ENCODE data around the gene TRIM46. TPM values are rescaled to one million over a fixed set of nuclear protein-coding genes. Genes with fewer than 3 reads are reported as not detected.

The TRIM46 gene
- total RNA-seq, 1 donor from 2014 or later, result 13.2 TPM

DNA sequence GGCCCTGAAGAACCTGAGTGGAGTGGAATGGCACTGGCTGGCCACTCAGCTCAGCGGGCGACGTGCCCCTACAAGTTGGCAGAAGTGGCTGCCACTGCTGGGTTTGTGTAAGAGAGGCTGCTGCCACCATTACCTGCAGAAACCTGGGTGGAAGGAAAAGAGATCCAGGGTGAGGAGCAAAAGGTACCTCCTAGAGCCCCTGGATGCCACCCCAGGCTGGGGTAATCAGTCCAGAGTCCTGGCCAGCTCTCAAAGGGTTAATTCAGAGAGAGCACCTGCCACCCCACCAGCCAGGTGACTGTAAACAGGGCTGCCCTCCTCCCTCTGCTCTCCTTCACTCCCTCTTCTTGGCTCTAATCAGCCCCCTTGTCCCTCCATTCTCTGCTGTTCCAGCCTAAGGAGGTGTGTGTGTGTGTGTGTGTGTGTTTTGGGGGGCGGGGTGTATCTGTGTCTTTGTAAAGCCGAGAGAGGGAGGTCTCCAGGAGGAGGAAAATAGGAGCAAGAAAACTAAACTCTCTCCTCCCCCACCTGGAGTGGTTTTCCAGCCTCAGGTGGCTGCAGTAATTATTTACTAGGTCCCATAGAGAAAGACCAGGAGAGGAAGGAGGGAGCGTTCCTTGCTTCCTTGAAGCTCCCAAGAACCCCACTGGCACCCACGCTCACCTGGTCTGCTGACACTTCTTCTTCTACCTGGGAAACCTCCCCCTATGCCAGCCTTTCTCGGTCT is 12.6 kb downstream of the TRIM46 start:
- Mint-ChIP-seq H3K27me3 (ENCODE audit: low read depth, unreplicated experiment) (peaks cover 1% of the 10 kb centered on the region), H3K36me3 (ENCODE audit: low read depth, unreplicated experiment) (peaks cover 14% of the 10 kb centered on the region), H3K9me3 (ENCODE audit: unreplicated experiment) (peaks cover 3% of the 10 kb centered on the region), H3K27ac (ENCODE audit: unreplicated experiment) (no peak overlapping the region), H3K4me1 (ENCODE audit: low read depth, unreplicated experiment) (peaks cover 2% of the 10 kb centered on the region), H3K4me3 (ENCODE audit: unreplicated experiment) (no peak overlapping the region)
- no peaks in the 10 kb centered on the region for H4K20me1 ChIP-seq (ENCODE audit: insufficient read depth, low read length)
- H3K27ac ChIP-seq (ENCODE audit: low read depth, low read length), result no peak overlapping the region
- FAIRE-seq (no peak), DNase-seq (ENCODE audit: low read depth) (no peak)
- no peaks in the 10 kb centered on the region for H3K27me3 ChIP-seq (ENCODE audit: insufficient read depth, low read length)
- H3K4me3 ChIP-seq (ENCODE audit: insufficient read depth, low read depth, low read length), result no peak overlapping the region
- no peaks in the 10 kb centered on the region for H3K4me1 ChIP-seq (ENCODE audit: insufficient read depth, low read length)
- peaks cover 6% of the 10 kb centered on the region for H3K36me3 ChIP-seq (ENCODE audit: insufficient read depth, low read length)
- H3K79me2 ChIP-seq (ENCODE audit: insufficient read depth, low read length), result no peaks in the 10 kb centered on the region
- no peak overlapping the region for H2AFZ ChIP-seq (ENCODE audit: low read depth, low read length)
- H3K9ac ChIP-seq (ENCODE audit: low read length), result no peak overlapping the region
- H3K4me2 ChIP-seq (ENCODE audit: low read length), result no peak overlapping the region
- TF ChIP-seq, protein P1, sequence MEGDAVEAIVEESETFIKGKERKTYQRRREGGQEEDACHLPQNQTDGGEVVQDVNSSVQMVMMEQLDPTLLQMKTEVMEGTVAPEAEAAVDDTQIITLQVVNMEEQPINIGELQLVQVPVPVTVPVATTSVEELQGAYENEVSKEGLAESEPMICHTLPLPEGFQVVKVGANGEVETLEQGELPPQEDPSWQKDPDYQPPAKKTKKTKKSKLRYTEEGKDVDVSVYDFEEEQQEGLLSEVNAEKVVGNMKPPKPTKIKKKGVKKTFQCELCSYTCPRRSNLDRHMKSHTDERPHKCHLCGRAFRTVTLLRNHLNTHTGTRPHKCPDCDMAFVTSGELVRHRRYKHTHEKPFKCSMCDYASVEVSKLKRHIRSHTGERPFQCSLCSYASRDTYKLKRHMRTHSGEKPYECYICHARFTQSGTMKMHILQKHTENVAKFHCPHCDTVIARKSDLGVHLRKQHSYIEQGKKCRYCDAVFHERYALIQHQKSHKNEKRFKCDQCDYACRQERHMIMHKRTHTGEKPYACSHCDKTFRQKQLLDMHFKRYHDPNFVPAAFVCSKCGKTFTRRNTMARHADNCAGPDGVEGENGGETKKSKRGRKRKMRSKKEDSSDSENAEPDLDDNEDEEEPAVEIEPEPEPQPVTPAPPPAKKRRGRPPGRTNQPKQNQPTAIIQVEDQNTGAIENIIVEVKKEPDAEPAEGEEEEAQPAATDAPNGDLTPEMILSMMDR (IDR thresholded peaks at IDR 0.05; ENCODE audit: insufficient read depth, low read depth, low read length), result no peak
- no peak for TF ChIP-seq EZH2 (IDR thresholded peaks at IDR 0.05; ENCODE audit: insufficient read depth, low read length)
- H3K9me3 ChIP-seq (ENCODE audit: insufficient read depth, low read depth, low read length), result no peaks in the 10 kb centered on the region

DNA sequence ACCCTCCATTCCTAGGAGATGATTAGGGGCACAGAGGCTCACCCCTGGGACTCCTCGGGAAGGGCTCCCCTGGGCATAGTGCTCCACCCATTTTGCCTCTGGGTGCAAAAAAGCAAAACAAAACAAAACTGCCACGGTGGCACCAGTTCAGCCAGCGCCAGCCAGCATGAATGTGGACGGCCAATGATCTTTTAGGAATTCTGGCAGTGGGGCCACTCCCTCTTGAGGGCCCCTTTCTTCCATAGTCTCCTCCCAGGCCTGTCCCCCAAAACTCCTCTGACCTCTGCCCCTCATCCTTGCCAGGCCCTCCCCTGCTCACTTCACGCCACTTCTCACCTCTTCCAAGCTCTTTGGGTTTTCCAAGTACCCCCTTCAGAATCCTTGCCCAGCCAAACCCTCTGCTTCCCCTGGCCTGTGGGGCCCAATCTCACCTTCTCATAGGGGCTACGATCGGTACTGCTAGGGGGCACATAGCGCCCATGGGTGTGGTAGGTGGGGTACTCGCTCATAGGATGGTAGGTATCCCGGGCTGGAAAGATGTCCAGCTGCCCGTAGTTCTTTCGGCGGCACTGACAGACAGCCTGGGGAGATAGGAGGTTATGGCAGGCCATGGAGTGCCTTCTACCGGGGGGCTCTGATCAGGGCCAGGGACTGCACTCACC is 13.3 kb downstream of the TRIM46 start:
- Mint-ChIP-seq H3K9me3 (ENCODE audit: unreplicated experiment) (peaks cover 3% of the 10 kb centered on the region), H3K36me3 (ENCODE audit: low read depth, unreplicated experiment) (peaks cover 14% of the 10 kb centered on the region), H3K4me3 (ENCODE audit: unreplicated experiment) (peak overlapping the region; percentile 27), H3K4me1 (ENCODE audit: low read depth, unreplicated experiment) (peaks cover 2% of the 10 kb centered on the region), H3K27me3 (ENCODE audit: low read depth, unreplicated experiment) (peaks cover 1% of the 10 kb centered on the region), H3K27ac (ENCODE audit: unreplicated experiment) (no peak overlapping the region)
- peaks cover 6% of the 10 kb centered on the region for H3K36me3 ChIP-seq (ENCODE audit: insufficient read depth, low read length)
- H3K79me2 ChIP-seq (ENCODE audit: insufficient read depth, low read length), result no peaks in the 10 kb centered on the region
- H3K4me3 ChIP-seq (ENCODE audit: insufficient read depth, low read depth, low read length), result no peak overlapping the region
- no peak overlapping the region for H3K4me2 ChIP-seq (ENCODE audit: low read length)
- no peak for TF ChIP-seq EZH2 (IDR thresholded peaks at IDR 0.05; ENCODE audit: insufficient read depth, low read length)
- TF ChIP-seq, protein P1 (IDR thresholded peaks at IDR 0.05; ENCODE audit: insufficient read depth, low read depth, low read length), result no peak
- no peaks in the 10 kb centered on the region for H3K4me1 ChIP-seq (ENCODE audit: insufficient read depth, low read length)
- H2AFZ ChIP-seq (ENCODE audit: low read depth, low read length), result no peak overlapping the region
- no peak overlapping the region for H3K27ac ChIP-seq (ENCODE audit: low read depth, low read length)
- H3K9me3 ChIP-seq (ENCODE audit: insufficient read depth, low read depth, low read length), result no peaks in the 10 kb centered on the region
- no peaks in the 10 kb centered on the region for H4K20me1 ChIP-seq (ENCODE audit: insufficient read depth, low read length)
- FAIRE-seq, result no peak
- no peaks in the 10 kb centered on the region for H3K27me3 ChIP-seq (ENCODE audit: insufficient read depth, low read length)
- no peak overlapping the region for H3K9ac ChIP-seq (ENCODE audit: low read length)
- no peak for DNase-seq (ENCODE audit: low read depth)

DNA sequence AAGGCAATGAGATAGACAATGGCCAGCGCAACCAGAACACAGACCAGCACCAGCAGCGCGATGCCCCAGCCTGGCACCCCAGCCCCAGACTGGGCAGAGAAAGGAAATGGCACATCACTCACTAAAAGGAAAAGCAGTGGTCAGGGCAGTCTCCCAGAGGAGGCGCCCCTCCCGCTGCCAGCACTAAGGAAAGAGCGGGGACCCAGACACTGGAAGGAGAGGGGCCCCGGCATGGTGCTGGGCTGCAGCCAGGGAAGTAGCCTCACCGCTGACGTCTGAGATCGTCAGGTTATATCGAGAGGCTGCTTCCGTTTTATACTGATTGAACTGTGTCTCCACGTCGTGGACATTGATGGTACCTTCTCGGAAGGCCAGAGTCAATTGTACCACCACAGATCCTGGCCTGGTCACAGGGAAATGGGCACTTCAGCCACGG is 13.8 kb downstream of the TRIM46 start:
- H3K27me3 Mint-ChIP-seq (ENCODE audit: low read depth, unreplicated experiment), result peaks cover 1% of the 10 kb centered on the region
- H3K36me3 Mint-ChIP-seq (ENCODE audit: low read depth, unreplicated experiment), result peaks cover 11% of the 10 kb centered on the region
- no peaks in the 10 kb centered on the region for H3K9me3 ChIP-seq (ENCODE audit: insufficient read depth, low read depth, low read length)
- no peak overlapping the region for H3K27ac Mint-ChIP-seq (ENCODE audit: unreplicated experiment)
- FAIRE-seq (no peak), DNase-seq (ENCODE audit: low read depth) (no peak)
- peak overlapping the region; percentile 27 for H3K4me3 Mint-ChIP-seq (ENCODE audit: unreplicated experiment)
- H3K27ac ChIP-seq (ENCODE audit: low read depth, low read length), result no peak overlapping the region
- H3K79me2 ChIP-seq (ENCODE audit: insufficient read depth, low read length), result no peaks in the 10 kb centered on the region
- TF ChIP-seq, protein P1 (IDR thresholded peaks at IDR 0.05; ENCODE audit: insufficient read depth, low read depth, low read length), result no peak
- TF ChIP-seq EZH2 (IDR thresholded peaks at IDR 0.05; ENCODE audit: insufficient read depth, low read length), result no peak
- peaks cover 6% of the 10 kb centered on the region for H3K36me3 ChIP-seq (ENCODE audit: insufficient read depth, low read length)
- no peak overlapping the region for H3K9ac ChIP-seq (ENCODE audit: low read length)
- H3K4me1 ChIP-seq (ENCODE audit: insufficient read depth, low read length), result no peaks in the 10 kb centered on the region
- no peak overlapping the region for H3K4me3 ChIP-seq (ENCODE audit: insufficient read depth, low read depth, low read length)
- H3K9me3 Mint-ChIP-seq (ENCODE audit: unreplicated experiment), result peaks cover 3% of the 10 kb centered on the region
- no peaks in the 10 kb centered on the region for H4K20me1 ChIP-seq (ENCODE audit: insufficient read depth, low read length)
- H2AFZ ChIP-seq (ENCODE audit: low read depth, low read length), result no peak overlapping the region
- H3K27me3 ChIP-seq (ENCODE audit: insufficient read depth, low read length), result no peaks in the 10 kb centered on the region
- H3K4me1 Mint-ChIP-seq (ENCODE audit: low read depth, unreplicated experiment), result peaks cover 2% of the 10 kb centered on the region
- no peak overlapping the region for H3K4me2 ChIP-seq (ENCODE audit: low read length)

Measured in astrocyte (in vitro differentiated cells and primary cell).